GM18858 (cell line): ENCODE results near the gene SASH1.
"Not testable (repeated sequence)": the region's sequence is repeated elsewhere in the genome, so short reads cannot be mapped to it uniquely, and the experiment has no call there.

Experiments
- ATAC-seq: cut with Tn5 transposase; IDR thresholded peaks from one replicate; pipeline ENCODE4 v1.9.1; 2021; ENCODE audit not compliant: unreplicated experiment

Gene SASH1

GRCh38 chr6:148364056-148364824 is 21.6 kb downstream of the SASH1 start:
- ATAC-seq, result no peak

GRCh38 chr6:148365041-148365440 is 22.4 kb downstream of the SASH1 start:
- no peak for ATAC-seq

GRCh38 chr6:148367411-148368024 is 24.9 kb downstream of the SASH1 start:
- ATAC-seq, result no peak

GRCh38 chr6:148370176-148370575 is 27.5 kb downstream of the SASH1 start:
- no peak for ATAC-seq

GRCh38 chr6:148374040-148374774 is 31.6 kb downstream of the SASH1 start:
- ATAC-seq, result no peak

- ATAC-seq, result no peak
These were observed 32.8 kb downstream of the SASH1 start for GRCh38 chr6:148375401-148375800.

- ATAC-seq, result no peak
These were observed 36.8 kb downstream of the SASH1 start for GRCh38 chr6:148379481-148379880.

- no peak for ATAC-seq
These were observed 37.5 kb downstream of the SASH1 start for GRCh38 chr6:148379966-148380713.

- ATAC-seq, result not testable (repeated sequence)
These were observed 39.4 kb downstream of the SASH1 start for GRCh38 chr6:148382051-148382450.

- no peak for ATAC-seq
These were observed 40.2 kb downstream of the SASH1 start for GRCh38 chr6:148382861-148383260.

- no peak for ATAC-seq
These were observed 41.2 kb downstream of the SASH1 start for GRCh38 chr6:148383658-148384368.

GRCh38 chr6:148385379-148385778 is 42.7 kb downstream of the SASH1 start:
- no peak for ATAC-seq

- no peak for ATAC-seq
These were observed 45.9 kb downstream of the SASH1 start for GRCh38 chr6:148388521-148388920.

GRCh38 chr6:148389086-148389485 is 46.4 kb downstream of the SASH1 start:
- no peak for ATAC-seq

GRCh38 chr6:148389917-148390316 is 47.3 kb downstream of the SASH1 start:
- no peak for ATAC-seq

- not testable (repeated sequence) for ATAC-seq
These were observed 49.5 kb downstream of the SASH1 start for GRCh38 chr6:148392127-148392526.

GRCh38 chr6:148392671-148393070 is 50.0 kb downstream of the SASH1 start:
- no peak for ATAC-seq

- no peak for ATAC-seq
These were observed 53.0 kb downstream of the SASH1 start for GRCh38 chr6:148395583-148396101.

GRCh38 chr6:148396411-148396810 is 53.8 kb downstream of the SASH1 start:
- no peak for ATAC-seq

- ATAC-seq, result no peak
These were observed 54.3 kb downstream of the SASH1 start for GRCh38 chr6:148396926-148397325.
